Gastrocnemius medialis (tissue), 4 donors: Measurements from ENCODE around the gene KIF16B. TPM values are rescaled to one million over a fixed set of nuclear protein-coding genes. Genes with fewer than 3 reads are reported as not detected.
A peak's percentile ranks its signal among the peaks of the same experiment; 100 is the strongest.

Source experiments
- ATAC-seq, 2 donors: fragments of 150-250 bp; one replicate each; pipeline ENCODE4 v1.9.1; 2016
- DNase-seq, 2 donors: peaks; one replicate each; pipeline ENCODE4 v3.0.0-alpha.2; 2019
- H3K27ac ChIP-seq, 4 donors: fragments of 200-600 bp; sonication (generic); 1 replicate in 1 of 4; 2 replicates in 3 of 4; pipeline ENCODE4 v1.5.1; 2016 to 2018; ENCODE audit warnings: mild to moderate bottlenecking in 2 of 4, moderate library complexity in 1 of 4
- H3K27me3 ChIP-seq, 3 donors: fragments of 200-600 bp; sonication (generic) in 2 of 3; 1 replicate in 1 of 3; 2 replicates in 2 of 3; pipeline versions ENCODE4 v1.5.1 to v1.6.0; 2016 to 2019; ENCODE audit warnings: mild to moderate bottlenecking in 1 of 3, moderate library complexity in 1 of 3
- H3K36me3 ChIP-seq, 2 donors: fragments of 200-600 bp; sonication (generic) in 1 of 2; one replicate each; pipeline ENCODE4 v1.5.1; 2017 to 2018
- H3K4me1 ChIP-seq, 2 donors: fragments of 200-600 bp; sonication (generic) in 1 of 2; one replicate each; pipeline ENCODE4 v1.5.1; 2016 to 2017; ENCODE audit warnings: mild to moderate bottlenecking in 2 of 2
- H3K4me3 ChIP-seq, 4 donors: fragments of 200-600 bp; sonication (generic) in 3 of 4; 1 replicate in 1 of 4; 2 replicates in 3 of 4; pipeline ENCODE4 v1.5.1; 2016 to 2019; ENCODE audit warnings: mild to moderate bottlenecking in 2 of 4
- H3K9me3 ChIP-seq, 3 donors: fragments of 200-600 bp; sonication (generic) in 2 of 3; 1 replicate in 1 of 3; 2 replicates in 2 of 3; pipeline ENCODE4 v1.5.1; 2016 to 2019
- CTCF ChIP-seq, 5 experiments: fragments of 450-650 bp in 3 of 5; fragments of 200-600 bp in 2 of 5; sonication (generic) in 2 of 5; IDR thresholded peaks in 4 of 5; conservative IDR thresholded peaks in 1 of 5; 1 replicate in 4 of 5; 2 replicates in 1 of 5; pipeline ENCODE4 v1.5.1; 2016 to 2019; ENCODE audit warnings: antibody characterized with exemption in 5 of 5, mild to moderate bottlenecking in 3 of 5, moderate library complexity in 3 of 5
- POLR2A ChIP-seq, 2 donors: fragments of 450-650 bp; IDR thresholded peaks; one replicate each; pipeline ENCODE4 v1.6.1; 2017; ENCODE audit warnings: antibody characterized with exemption in 2 of 2, mild to moderate bottlenecking in 2 of 2, moderate library complexity in 2 of 2
- in situ Hi-C, 4 donors: fragments of 200-750 bp; cut with MboI; loops; one replicate each; pipeline versions ENCODE4 v1.15.0 to v1.8.0; 2017; ENCODE audit warnings: low sequenced_read_pairs in 4 of 4
- intact Hi-C: fragments of 100-400 bp; cut with DNase I; formaldehyde crosslinking; loops from one replicate; pipeline ENCODE4 v1.15.1; 2023; ENCODE audit warnings: low total_unique reads
- total RNA-seq, 4 donors: library from RNA; depleted of rRNA; stranded (reverse); fragments of >200 nt; gene quantifications; one replicate each; pipeline versions ENCODE4 v1.1.0 to v1.2.3, GENCODE V29; 2016

The KIF16B gene
- total RNA-seq, 4 donors from 2014 or later, result 13.4 to 23.9 (median 20.0) TPM

GRCh38 chr20:16537025-16537665 is 36.1 kb downstream of the KIF16B start:
- ATAC-seq (no peak), DNase-seq (no peak)
- TF ChIP-seq POLR2A (IDR thresholded peaks at IDR 0.05) (no peak), CTCF (IDR thresholded peaks at IDR 0.05 in 4 of 5, conservative IDR thresholded peaks at IDR 0.05 in 1 of 5) (no peak)
- peaks cover 13 to 38% of the 10 kb centered on the region in 2 donors for H3K4me1 ChIP-seq
- H3K27me3 ChIP-seq, result no peaks in the 10 kb centered on the region
- H3K9me3 ChIP-seq, result no peaks in the 10 kb centered on the region
- intact Hi-C loops (no loop called here), in situ Hi-C loops (no loop called here)
- H3K4me3 ChIP-seq, result no peak overlapping the region
- no peaks in the 10 kb centered on the region for H3K36me3 ChIP-seq
- H3K27ac ChIP-seq, result no peak overlapping the region

GRCh38 chr20:16535277-16535676 is 38.0 kb downstream of the KIF16B start:
- DNase-seq (no peak), ATAC-seq (no peak)
- Histone ChIP-seq H3K27me3 (no peaks in the 10 kb centered on the region), H3K27ac (no peak overlapping the region), H3K36me3 (no peaks in the 10 kb centered on the region), H3K4me1 (peaks cover 0 to 25% of the 10 kb centered on the region in 2 donors), H3K4me3 (no peak overlapping the region), H3K9me3 (no peaks in the 10 kb centered on the region)
- intact Hi-C loops, result no loop called here
- TF ChIP-seq POLR2A (IDR thresholded peaks at IDR 0.05), result no peak
- no peak for TF ChIP-seq CTCF (IDR thresholded peaks at IDR 0.05 in 4 of 5, conservative IDR thresholded peaks at IDR 0.05 in 1 of 5)
- in situ Hi-C loops, result no loop called here

GRCh38 chr20:16533502-16533901 is 39.7 kb downstream of the KIF16B start:
- Histone ChIP-seq H3K27ac (peak overlapping the region in 2 of 4 donors; percentile 8 to 45), H3K9me3 (no peaks in the 10 kb centered on the region), H3K4me3 (no peak overlapping the region), H3K27me3 (no peaks in the 10 kb centered on the region), H3K4me1 (peaks cover 3 to 29% of the 10 kb centered on the region in 2 donors), H3K36me3 (no peaks in the 10 kb centered on the region)
- in situ Hi-C loops (no loop called here), intact Hi-C loops (no loop called here)
- ATAC-seq, result peak; percentile 78 to 84
- TF ChIP-seq CTCF (IDR thresholded peaks at IDR 0.05 in 4 of 5, conservative IDR thresholded peaks at IDR 0.05 in 1 of 5), result no peak
- TF ChIP-seq POLR2A (IDR thresholded peaks at IDR 0.05), result no peak
- DNase-seq, result no peak

- peaks cover 14 to 43% of the 10 kb centered on the region in 2 donors for H3K4me1 ChIP-seq
- ATAC-seq (no peak), DNase-seq (no peak)
- no peaks in the 10 kb centered on the region for H3K36me3 ChIP-seq
- H3K4me3 ChIP-seq, result no peak overlapping the region
- H3K9me3 ChIP-seq, result no peaks in the 10 kb centered on the region
- no peaks in the 10 kb centered on the region for H3K27me3 ChIP-seq
- intact Hi-C loops (no loop called here), in situ Hi-C loops (no loop called here)
- TF ChIP-seq POLR2A (IDR thresholded peaks at IDR 0.05) (no peak), CTCF (IDR thresholded peaks at IDR 0.05 in 4 of 5, conservative IDR thresholded peaks at IDR 0.05 in 1 of 5) (no peak)
- H3K27ac ChIP-seq, result no peak overlapping the region
These were observed 41.8 kb downstream of the KIF16B start for GRCh38 chr20:16531485-16531884.
